ENCODE measurements around the gene CACNG1.

GRCh38 chr17:67068999-67069398, 24.6 kb downstream of the CACNG1 start:
- TF ChIP-seq NR2F2 (IDR thresholded peaks at IDR 0.05) (no peak), ATF3 (IDR thresholded peaks at IDR 0.05) (no peak), JUND (IDR thresholded peaks at IDR 0.05) (no peak), CTCF (IDR thresholded peaks at IDR 0.05; ENCODE audit: low read depth, low read length, missing input control) (no peak), TAF1 (conservative IDR thresholded peaks at IDR 0.05) (no peak), REST (IDR thresholded peaks at IDR 0.05) (no peak), RAD21 (IDR thresholded peaks at IDR 0.05) (no peak), SP1 (IDR thresholded peaks at IDR 0.05) (no peak), MAX (IDR thresholded peaks at IDR 0.05) (no peak), ZBTB33 (IDR thresholded peaks at IDR 0.05) (no peak), EGR1 (IDR thresholded peaks at IDR 0.05; ENCODE audit: low read depth in 2 of 2) (no peak), GABPA (IDR thresholded peaks at IDR 0.05 in 1 of 2, conservative IDR thresholded peaks at IDR 0.05 in 1 of 2) (no peak), YY1 (IDR thresholded peaks at IDR 0.05) (no peak)

Measured in liver (tissue), 3 donors.